Measurements from ENCODE around the gene IL16. TPM values are rescaled to one million over a fixed set of nuclear protein-coding genes. Genes with fewer than 3 reads are reported as not detected.
"Not testable (repeated sequence)": the region's sequence is repeated elsewhere in the genome, so short reads cannot be mapped to it uniquely, and the experiment has no call there.

The IL16 gene
- total RNA-seq, 2 donors from 2014 or later: 11.1 to 17.1 TPM

- ATAC-seq (ENCODE audit: insufficient number of reproducible peaks, low FRiP score, low read depth): no peak
- no peak overlapping the region for H3K4me3 ChIP-seq
- H3K27ac ChIP-seq: no peak overlapping the region
- no peaks in the 10 kb centered on the region for H3K27me3 ChIP-seq (replicated peaks; ENCODE audit: insufficient read depth)
- no peak for DNase-seq (ENCODE audit: low spot score)
- H3K36me3 ChIP-seq: no peaks in the 10 kb centered on the region
- H3K9me3 ChIP-seq: no peaks in the 10 kb centered on the region
- no peak for TF ChIP-seq CTCF (IDR thresholded peaks at IDR 0.05)
- H3K4me1 ChIP-seq (ENCODE audit: control insufficient read depth in 1 of 2, low read depth in 2 of 2): peaks cover 0 to 8% of the 10 kb centered on the region in 2 donors
These were observed 132.8 kb downstream of the IL16 start for GRCh38 chr15:81329446-81329845.

- Histone ChIP-seq H3K27me3 (replicated peaks; ENCODE audit: insufficient read depth) (no peaks in the 10 kb centered on the region), H3K4me1 (ENCODE audit: control insufficient read depth in 1 of 2, low read depth in 2 of 2) (peaks cover 0 to 3% of the 10 kb centered on the region in 2 donors), H3K9me3 (no peaks in the 10 kb centered on the region), H3K27ac (no peak overlapping the region), H3K4me3 (peak overlapping the region; percentile 44), H3K36me3 (no peaks in the 10 kb centered on the region)
- DNase-seq (ENCODE audit: low spot score) (no peak), ATAC-seq (ENCODE audit: insufficient number of reproducible peaks, low FRiP score, low read depth) (no peak)
- no peak for TF ChIP-seq CTCF (IDR thresholded peaks at IDR 0.05)
These were observed 133.8 kb downstream of the IL16 start for GRCh38 chr15:81330366-81331090.

GRCh38 chr15:81331141-81331540 is 134.5 kb downstream of the IL16 start:
- not testable (repeated sequence) for H3K36me3 ChIP-seq; ATAC-seq (ENCODE audit: insufficient number of reproducible peaks, low FRiP score, low read depth); H3K9me3 ChIP-seq; H3K4me1 ChIP-seq (ENCODE audit: control insufficient read depth in 1 of 2, low read depth in 2 of 2); H3K27ac ChIP-seq; H3K27me3 ChIP-seq (replicated peaks; ENCODE audit: insufficient read depth); DNase-seq (ENCODE audit: low spot score)
- peak overlapping the region; percentile 44 for H3K4me3 ChIP-seq

GRCh38 chr15:81331600-81331999 is 134.9 kb downstream of the IL16 start:
- no peak overlapping the region for H3K4me3 ChIP-seq
- no peaks in the 10 kb centered on the region for H3K27me3 ChIP-seq (replicated peaks; ENCODE audit: insufficient read depth)
- H3K9me3 ChIP-seq: no peaks in the 10 kb centered on the region
- peaks cover 0 to 3% of the 10 kb centered on the region in 2 donors for H3K4me1 ChIP-seq (ENCODE audit: control insufficient read depth in 1 of 2, low read depth in 2 of 2)
- no peak for ATAC-seq (ENCODE audit: insufficient number of reproducible peaks, low FRiP score, low read depth)
- H3K36me3 ChIP-seq: no peaks in the 10 kb centered on the region
- no peak for DNase-seq (ENCODE audit: low spot score)
- no peak overlapping the region for H3K27ac ChIP-seq
- TF ChIP-seq CTCF (IDR thresholded peaks at IDR 0.05): no peak

- H3K27me3 ChIP-seq (replicated peaks; ENCODE audit: insufficient read depth): no peaks in the 10 kb centered on the region
- peaks cover under 1 to 8% of the 10 kb centered on the region in 2 donors for H3K4me1 ChIP-seq (ENCODE audit: control insufficient read depth in 1 of 2, low read depth in 2 of 2)
- DNase-seq (ENCODE audit: low spot score) (no peak), ATAC-seq (ENCODE audit: insufficient number of reproducible peaks, low FRiP score, low read depth) (no peak)
- no peak for TF ChIP-seq CTCF (IDR thresholded peaks at IDR 0.05)
- no peaks in the 10 kb centered on the region for H3K9me3 ChIP-seq
- no peak overlapping the region for H3K27ac ChIP-seq
- no peaks in the 10 kb centered on the region for H3K36me3 ChIP-seq
- H3K4me3 ChIP-seq: no peak overlapping the region
These were observed 135.6 kb downstream of the IL16 start for GRCh38 chr15:81332326-81332725.

- no peak overlapping the region for H3K4me3 ChIP-seq
- DNase-seq (ENCODE audit: low spot score) (no peak), ATAC-seq (ENCODE audit: insufficient number of reproducible peaks, low FRiP score, low read depth) (no peak)
- H3K27me3 ChIP-seq (replicated peaks; ENCODE audit: insufficient read depth): no peaks in the 10 kb centered on the region
- H3K27ac ChIP-seq: no peak overlapping the region
- no peaks in the 10 kb centered on the region for H3K36me3 ChIP-seq
- H3K4me1 ChIP-seq (ENCODE audit: control insufficient read depth in 1 of 2, low read depth in 2 of 2): peaks cover 11 to 19% of the 10 kb centered on the region in 2 donors
- no peaks in the 10 kb centered on the region for H3K9me3 ChIP-seq
- TF ChIP-seq CTCF (IDR thresholded peaks at IDR 0.05): no peak
These were observed 136.7 kb downstream of the IL16 start for GRCh38 chr15:81333363-81333762.
